ENCODE results near the gene FBXL19. TPM values are rescaled to one million over a fixed set of nuclear protein-coding genes. Genes with fewer than 3 reads are reported as not detected.
A peak's percentile ranks its signal among the peaks of the same experiment; 100 is the strongest.

Gene FBXL19
- total and polyA plus RNA-seq, 9 of the 15 experiments (the other 6 are each of a cell fraction or from before 2014, with no cell fraction given): 0.13 to 48.0 (median 13.5) TPM; not detected in 1

DNA sequence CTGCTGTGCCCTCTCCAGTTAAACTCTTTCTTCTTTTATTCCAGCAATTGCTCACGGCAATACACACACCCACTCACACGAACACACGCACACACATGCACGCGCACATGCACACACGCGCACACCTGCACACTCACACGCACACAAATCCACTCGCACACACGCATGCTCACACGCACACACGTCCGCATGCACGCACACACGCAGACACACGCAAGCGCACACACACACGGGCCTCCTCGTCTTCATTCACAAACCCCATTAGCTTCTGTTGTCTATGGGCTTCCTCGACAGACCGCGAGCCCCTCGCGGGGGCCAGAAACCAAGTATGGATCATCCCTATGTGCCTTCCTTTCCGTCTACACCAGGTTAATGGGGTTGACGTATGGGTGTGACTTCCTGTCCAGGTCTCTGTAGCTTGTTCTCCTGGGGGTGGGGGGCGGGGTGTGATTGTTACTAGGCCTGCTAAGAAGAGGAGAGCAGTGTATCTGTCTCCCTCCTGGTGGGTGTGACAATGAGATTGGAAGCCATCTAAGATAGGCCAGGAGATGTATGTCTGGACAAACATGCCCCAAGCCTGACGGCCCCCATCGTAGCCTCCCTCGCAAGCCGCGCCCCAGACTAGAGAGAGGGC is 27.6 kb upstream of the FBXL19 start (continued):
- TF ChIP-seq E2F6 (IDR thresholded peaks at IDR 0.05; ENCODE audit: borderline replicate concordance in 1 of 2, extremely low read depth in 1 of 2, insufficient read depth in 1 of 2, insufficient read length in 1 of 2, low read depth in 1 of 2, low read length in 1 of 2, poor library complexity in 1 of 2, severe bottlenecking in 1 of 2): peak in 1 of 2 experiments; percentile 24
- no peak for TF ChIP-seq CHD4 (IDR thresholded peaks at IDR 0.05; ENCODE audit: insufficient read depth, insufficient replicate concordance, low read depth, low read length, poor library complexity, severe bottlenecking)
- TF ChIP-seq EHMT2 (IDR thresholded peaks at IDR 0.05): no peak
- peak; percentile 56; the same call in 1 of the 2 replicates for TF ChIP-seq MYNN (IDR thresholded peaks at IDR 0.05)
- no peak for TF ChIP-seq MYNN (CRISPR knock-in tag; IDR thresholded peaks at IDR 0.05)
- TF ChIP-seq NRF1 (conservative IDR thresholded peaks at IDR 0.05 in 1 of 2, IDR thresholded peaks at IDR 0.05 in 1 of 2): peak; percentile 82 to 85
- TF ChIP-seq, protein P1, sequence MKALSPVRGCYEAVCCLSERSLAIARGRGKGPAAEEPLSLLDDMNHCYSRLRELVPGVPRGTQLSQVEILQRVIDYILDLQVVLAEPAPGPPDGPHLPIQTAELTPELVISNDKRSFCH (CRISPR knock-in tag; IDR thresholded peaks at IDR 0.05): no peak
- TF ChIP-seq, protein P1 (tag; IDR thresholded peaks at IDR 0.05): no peak
- TF ChIP-seq SMAD2 (IDR thresholded peaks at IDR 0.05; ENCODE audit: low read depth, low read length): no peak
- TF ChIP-seq, protein P2, sequence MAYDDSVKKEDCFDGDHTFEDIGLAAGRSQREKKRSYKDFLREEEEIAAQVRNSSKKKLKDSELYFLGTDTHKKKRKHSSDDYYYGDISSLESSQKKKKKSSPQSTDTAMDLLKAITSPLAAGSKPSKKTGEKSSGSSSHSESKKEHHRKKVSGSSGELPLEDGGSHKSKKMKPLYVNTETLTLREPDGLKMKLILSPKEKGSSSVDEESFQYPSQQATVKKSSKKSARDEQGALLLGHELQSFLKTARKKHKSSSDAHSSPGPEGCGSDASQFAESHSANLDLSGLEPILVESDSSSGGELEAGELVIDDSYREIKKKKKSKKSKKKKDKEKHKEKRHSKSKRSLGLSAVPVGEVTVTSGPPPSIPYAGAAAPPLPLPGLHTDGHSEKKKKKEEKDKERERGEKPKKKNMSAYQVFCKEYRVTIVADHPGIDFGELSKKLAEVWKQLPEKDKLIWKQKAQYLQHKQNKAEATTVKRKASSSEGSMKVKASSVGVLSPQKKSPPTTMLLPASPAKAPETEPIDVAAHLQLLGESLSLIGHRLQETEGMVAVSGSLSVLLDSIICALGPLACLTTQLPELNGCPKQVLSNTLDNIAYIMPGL (CRISPR knock-in tag; IDR thresholded peaks at IDR 0.05): no peak
- TF ChIP-seq RBBP5 (IDR thresholded peaks at IDR 0.05; ENCODE audit: borderline replicate concordance, insufficient read depth, low read length, poor library complexity, severe bottlenecking): peak; percentile 38
- TF ChIP-seq, protein P3, sequence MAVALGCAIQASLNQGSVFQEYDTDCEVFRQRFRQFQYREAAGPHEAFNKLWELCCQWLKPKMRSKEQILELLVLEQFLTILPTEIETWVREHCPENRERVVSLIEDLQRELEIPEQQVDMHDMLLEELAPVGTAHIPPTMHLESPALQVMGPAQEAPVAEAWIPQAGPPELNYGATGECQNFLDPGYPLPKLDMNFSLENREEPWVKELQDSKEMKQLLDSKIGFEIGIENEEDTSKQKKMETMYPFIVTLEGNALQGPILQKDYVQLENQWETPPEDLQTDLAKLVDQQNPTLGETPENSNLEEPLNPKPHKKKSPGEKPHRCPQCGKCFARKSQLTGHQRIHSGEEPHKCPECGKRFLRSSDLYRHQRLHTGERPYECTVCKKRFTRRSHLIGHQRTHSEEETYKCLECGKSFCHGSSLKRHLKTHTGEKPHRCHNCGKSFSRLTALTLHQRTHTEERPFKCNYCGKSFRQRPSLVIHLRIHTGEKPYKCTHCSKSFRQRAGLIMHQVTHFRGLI (CRISPR knock-in tag; IDR thresholded peaks at IDR 0.05): no peak
- no peak for TF ChIP-seq ZNF324 (CRISPR knock-in tag; IDR thresholded peaks at IDR 0.05)
- no peak for TF ChIP-seq SMAD3 (CRISPR knock-in tag; conservative IDR thresholded peaks at IDR 0.05)
- TF ChIP-seq ZNF740 (CRISPR knock-in tag; IDR thresholded peaks at IDR 0.05): no peak
- no peak for TF ChIP-seq ZNF740 (tag; IDR thresholded peaks at IDR 0.05)
- no peak for TF ChIP-seq POU5F1 (IDR thresholded peaks at IDR 0.05; ENCODE audit: borderline replicate concordance, low read depth, low read length, partially characterized antibody)
- no peak for TF ChIP-seq MCM5 (IDR thresholded peaks at IDR 0.05; ENCODE audit: low read depth)
- TF ChIP-seq L3MBTL2 (IDR thresholded peaks at IDR 0.05): peak; percentile 39
- TF ChIP-seq NR2C2 (CRISPR knock-in tag; IDR thresholded peaks at IDR 0.05): no peak
- no peak for TF ChIP-seq NR2C2 (tag; IDR thresholded peaks at IDR 0.05)
- TF ChIP-seq, protein P4, sequence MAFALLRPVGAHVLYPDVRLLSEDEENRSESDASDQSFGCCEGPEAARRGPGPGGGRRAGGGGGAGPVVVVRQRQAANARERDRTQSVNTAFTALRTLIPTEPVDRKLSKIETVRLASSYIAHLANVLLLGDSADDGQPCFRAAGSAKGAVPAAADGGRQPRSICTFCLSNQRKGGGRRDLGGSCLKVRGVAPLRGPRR (CRISPR knock-in tag; IDR thresholded peaks at IDR 0.05): no peak

Data from K562 (cell line).